GM10248 (cell line): Measurements from ENCODE around the gene DBI.
"Not testable (repeated sequence)": the region's sequence is repeated elsewhere in the genome, so short reads cannot be mapped to it uniquely, and the experiment has no call there.

Source experiments
- CTCF ChIA-PET: fragments of 300-600 bp; sonication (Branson Sonifier 250); formaldehyde crosslinking; extraction: SDS; loops from one replicate; lab custom pipeline; 2021; ENCODE audit warnings: antibody characterized with exemption; lab: Yijun Ruan, JAX
- POLR2A ChIA-PET: fragments of 350-650 bp; sonication (Branson Sonifier 250); formaldehyde crosslinking; extraction: SDS; loops from one replicate; lab custom pipeline; 2020; ENCODE audit warnings: antibody characterized with exemption; lab: Yijun Ruan, JAX
- DNase-seq: peaks from one replicate; pipeline ENCODE4 v3.0.0; 2012; ENCODE audit errors: extremely low spot score
- CTCF ChIP-seq: IDR thresholded peaks from 2 replicates; pipeline ENCODE4 v1.5.1; 2012; ENCODE audit warnings: mild to moderate bottlenecking, low read depth; ENCODE audit errors: extremely low read depth, missing control alignments, control extremely low read depth

The DBI gene

GRCh38 chr2:119402645-119403560 is 36.1 kb downstream of the DBI start:
- no peak for TF ChIP-seq CTCF
- no peak for DNase-seq
- CTCF ChIA-PET, result interaction anchor here (0.6 to 10.9 kb wide), 2 partner anchors 9 to 76 kb away, joined by 3 to 105 read pairs; no protein-coding TSS in a partner anchor
- POLR2A ChIA-PET, result no interaction called here

- DNase-seq, POLR2A ChIA-PET: not testable (repeated sequence)
- CTCF ChIA-PET, result interaction anchor here (0.6 to 10.9 kb wide), 2 partner anchors 9 to 75 kb away, joined by 3 to 105 read pairs; no protein-coding TSS in a partner anchor
Measured at GRCh38 chr2:119403618-119404017, 36.8 kb downstream of the DBI start.

GRCh38 chr2:119405151-119405550 is 38.4 kb downstream of the DBI start:
- CTCF ChIA-PET, result interaction anchor here (0.7 to 10.9 kb wide), 7 partner anchors 9 to 82 kb away, joined by 3 to 105 read pairs (median 4); no protein-coding TSS in a partner anchor
- DNase-seq, result no peak
- no peak for TF ChIP-seq CTCF
- POLR2A ChIA-PET, result no interaction called here

- TF ChIP-seq CTCF, result peak; percentile 68
- ChIA-PET POLR2A (no interaction called here), CTCF (interaction anchor here (0.7 to 10.9 kb wide), 16 partner anchors 9 to 80 kb away, joined by 3 to 110 read pairs (median 4); no protein-coding TSS in a partner anchor)
- peak; percentile 73 for DNase-seq
Measured at GRCh38 chr2:119407430-119408220, 40.8 kb downstream of the DBI start.

- DNase-seq, result no peak
- POLR2A ChIA-PET, result no interaction called here
- no peak for TF ChIP-seq CTCF
- CTCF ChIA-PET, result interaction anchor here (0.7 to 8.6 kb wide), 10 partner anchors 7 to 80 kb away, joined by 3 to 110 read pairs (median 5); no protein-coding TSS in a partner anchor
Measured at GRCh38 chr2:119408221-119408619, 41.4 kb downstream of the DBI start.

- no peak for DNase-seq
- ChIA-PET POLR2A (no interaction called here), CTCF (interaction anchor here (1.0 to 8.6 kb wide), 10 partner anchors 9 to 251 kb away, joined by 3 to 110 read pairs (median 4); no protein-coding TSS in a partner anchor)
- no peak for TF ChIP-seq CTCF
Measured at GRCh38 chr2:119409506-119409905, 42.7 kb downstream of the DBI start.
